Activated CD4-positive, alpha-beta T cell treated with anti-CD3 and anti-CD28 coated beads, Interleukin-2, amount 10 ng/mL, durations not matched to agents 7 days and 5 days (primary cell): ENCODE measurements around the gene GPR141. TPM values are rescaled to one million over a fixed set of nuclear protein-coding genes. Genes with fewer than 3 reads are reported as not detected.
A peak's percentile ranks its signal among the peaks of the same experiment; 100 is the strongest.

Experiments
- CTCF ChIA-PET: fragments of 350-600 bp; sonication (Branson Sonifier 250); formaldehyde crosslinking; loops from one replicate; lab custom pipeline; 2021; ENCODE audit warnings: antibody characterized with exemption; lab: Charles Lee
- POLR2A ChIA-PET: fragments of 350-600 bp; sonication (Branson Sonifier 250); formaldehyde crosslinking; loops from one replicate; lab custom pipeline; 2021; ENCODE audit warnings: antibody characterized with exemption; lab: Charles Lee
- DNase-seq: peaks from one replicate; pipeline ENCODE4 v3.0.0-alpha.2; 2020
- H3K27ac Mint-ChIP-seq: one replicate; pipeline ENCODE4 v1.8.0; 2021; ENCODE audit warnings: mild to moderate bottlenecking, moderate library complexity, mixed read lengths
- H3K27me3 Mint-ChIP-seq: one replicate; pipeline ENCODE4 v1.8.0; 2021; ENCODE audit warnings: mixed read lengths
- H3K36me3 Mint-ChIP-seq: one replicate; pipeline ENCODE4 v1.8.0; 2021; ENCODE audit warnings: low read depth, mixed read lengths
- H3K4me1 Mint-ChIP-seq: one replicate; pipeline ENCODE4 v1.8.0; 2021; ENCODE audit warnings: mixed read lengths
- H3K4me3 Mint-ChIP-seq: one replicate; pipeline ENCODE4 v1.8.0; 2021; ENCODE audit warnings: mild to moderate bottlenecking, moderate library complexity, mixed read lengths
- H3K9me3 Mint-ChIP-seq: one replicate; pipeline ENCODE4 v1.8.0; 2021; ENCODE audit warnings: mixed read lengths
- total RNA-seq, 2 experiments: library from RNA; stranded (reverse); gene quantifications; one replicate each; pipeline ENCODE4 v1.2.3, GENCODE V29; 2021

GPR141 gene
- total RNA-seq, 2 experiments from 2014 or later: not detected

DNA sequence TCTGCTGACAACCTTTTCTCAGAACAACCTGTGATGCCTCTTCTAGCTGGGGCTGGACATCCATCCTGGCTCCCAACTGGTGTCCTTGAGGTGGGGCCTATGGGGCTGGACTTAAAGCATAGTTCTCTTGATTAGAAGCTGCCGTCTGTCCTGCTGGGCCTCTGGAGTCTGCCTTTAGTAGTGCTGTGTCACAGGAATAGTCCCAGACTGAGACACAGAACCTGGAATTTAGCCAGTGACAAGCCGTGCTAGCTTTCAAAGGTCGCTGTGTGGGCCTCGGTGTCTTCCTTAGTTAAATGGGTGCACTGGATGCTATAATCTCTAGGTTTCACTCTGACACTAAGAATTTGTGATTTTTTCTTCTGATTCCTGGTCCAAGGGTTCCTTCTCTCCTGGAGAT lies 41.2 kb downstream of the GPR141 start:
- CTCF ChIA-PET: no interaction called here
- Mint-ChIP-seq H3K36me3 (no peaks in the 10 kb centered on the region), H3K27me3 (peaks cover 3% of the 10 kb centered on the region), H3K27ac (no peak overlapping the region), H3K4me3 (no peak overlapping the region), H3K4me1 (peaks cover 8% of the 10 kb centered on the region), H3K9me3 (no peaks in the 10 kb centered on the region)
- POLR2A ChIA-PET: no interaction called here
- no peak for DNase-seq

DNA sequence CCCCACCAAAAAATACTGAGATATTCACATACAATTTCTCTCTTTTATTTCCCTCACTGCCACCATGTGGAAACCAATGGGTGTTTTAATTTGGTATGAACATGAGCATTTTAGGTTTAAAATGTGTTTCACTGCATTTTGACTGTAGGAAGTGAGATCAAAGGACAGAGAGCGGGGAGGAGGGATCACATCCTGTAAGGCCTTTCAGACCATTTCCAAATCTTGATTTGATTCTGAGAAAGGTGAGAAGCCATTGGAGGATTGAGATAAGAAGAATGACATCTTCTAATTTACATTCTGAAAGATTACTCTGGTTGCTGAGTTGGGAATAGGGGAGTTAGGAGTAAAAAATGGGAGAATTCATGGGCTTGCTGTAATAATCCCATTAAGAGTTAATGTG lies 42.5 kb downstream of the GPR141 start:
- no peak overlapping the region for H3K4me3 Mint-ChIP-seq
- H3K36me3 Mint-ChIP-seq: no peaks in the 10 kb centered on the region
- H3K9me3 Mint-ChIP-seq: no peaks in the 10 kb centered on the region
- H3K4me1 Mint-ChIP-seq: peaks cover 8% of the 10 kb centered on the region
- no peak overlapping the region for H3K27ac Mint-ChIP-seq
- peaks cover 5% of the 10 kb centered on the region for H3K27me3 Mint-ChIP-seq
- ChIA-PET CTCF (no interaction called here), POLR2A (no interaction called here)
- DNase-seq: no peak

DNA sequence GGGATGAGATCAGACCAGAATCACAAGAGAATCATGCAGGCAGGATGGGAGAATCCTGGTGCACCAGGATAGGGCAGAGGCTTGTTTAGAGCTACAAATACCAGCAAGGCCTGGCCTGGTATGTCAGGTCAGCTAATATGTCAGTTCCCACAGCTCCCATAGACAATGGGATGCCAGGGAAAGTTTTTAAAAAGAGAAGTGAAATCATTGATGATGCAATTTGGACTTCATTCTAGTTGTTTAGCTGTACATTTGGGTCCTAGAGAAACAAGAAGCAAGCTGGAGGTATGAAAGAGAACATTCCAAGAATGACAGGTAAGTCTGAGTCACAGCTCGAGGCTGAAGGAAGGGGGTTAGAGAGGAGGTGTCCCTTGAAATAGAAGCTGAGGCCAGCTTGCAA lies 45.2 kb downstream of the GPR141 start:
- H3K27ac Mint-ChIP-seq: no peak overlapping the region
- no peak overlapping the region for H3K4me3 Mint-ChIP-seq
- H3K9me3 Mint-ChIP-seq: no peaks in the 10 kb centered on the region
- no peak for DNase-seq
- POLR2A ChIA-PET: no interaction called here
- no peaks in the 10 kb centered on the region for H3K36me3 Mint-ChIP-seq
- CTCF ChIA-PET: interaction anchor here (0.9 kb wide), 1 partner anchor 29 kb away, joined by 3 read pairs; no protein-coding TSS in a partner anchor
- peaks cover 8% of the 10 kb centered on the region for H3K4me1 Mint-ChIP-seq
- H3K27me3 Mint-ChIP-seq: peaks cover 8% of the 10 kb centered on the region

DNA sequence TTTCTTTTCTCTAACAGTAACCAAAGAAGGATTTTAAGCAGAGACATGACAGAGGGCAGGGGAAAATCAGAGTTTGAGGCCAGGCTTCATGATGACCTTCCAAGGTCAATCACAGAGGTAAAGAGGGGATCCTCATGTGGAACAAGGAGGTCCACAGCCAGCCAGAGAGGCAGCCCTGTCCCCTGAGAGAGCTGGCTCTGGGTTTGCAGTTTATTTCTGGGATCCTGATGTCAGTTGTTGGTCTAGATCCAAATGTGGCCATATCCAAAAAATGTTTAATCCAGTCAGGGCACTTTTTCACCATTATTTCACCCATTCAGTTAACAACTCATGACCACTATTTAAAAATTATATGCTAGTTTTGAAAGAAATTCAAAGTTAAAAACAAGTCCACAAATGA lies 45.6 kb downstream of the GPR141 start:
- ChIA-PET POLR2A (no interaction called here), CTCF (interaction anchor here (0.9 kb wide), 1 partner anchor 30 kb away, joined by 3 read pairs; no protein-coding TSS in a partner anchor)
- Mint-ChIP-seq H3K4me1 (peaks cover 8% of the 10 kb centered on the region), H3K9me3 (no peaks in the 10 kb centered on the region), H3K27ac (no peak overlapping the region), H3K4me3 (no peak overlapping the region), H3K27me3 (peaks cover 8% of the 10 kb centered on the region), H3K36me3 (no peaks in the 10 kb centered on the region)
- DNase-seq: no peak

DNA sequence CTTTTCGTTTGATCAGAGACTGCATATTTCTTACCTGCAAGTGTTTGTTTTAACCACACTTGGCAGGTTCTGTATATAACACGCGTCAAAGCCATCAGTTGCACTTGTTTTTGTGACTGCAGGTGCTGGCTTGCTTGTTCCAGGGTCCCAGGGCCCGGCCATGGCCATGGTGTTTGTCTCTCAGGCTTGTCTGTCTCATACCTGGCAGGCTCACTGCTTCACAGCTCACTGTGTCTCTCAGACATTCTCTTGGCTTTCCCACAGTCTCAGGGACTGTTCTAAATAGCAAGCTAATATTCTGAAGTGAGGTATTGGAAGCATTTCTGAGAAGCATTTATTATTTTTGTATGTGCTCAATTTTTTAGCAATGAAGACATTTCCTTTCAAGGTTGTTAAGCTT lies 46.9 kb downstream of the GPR141 start:
- Mint-ChIP-seq H3K27me3 (peaks cover 12% of the 10 kb centered on the region), H3K27ac (no peak overlapping the region), H3K36me3 (no peaks in the 10 kb centered on the region), H3K4me3 (no peak overlapping the region), H3K4me1 (peaks cover 6% of the 10 kb centered on the region), H3K9me3 (no peaks in the 10 kb centered on the region)
- ChIA-PET POLR2A (no interaction called here), CTCF (interaction anchor here (1.4 kb wide), 1 partner anchor 23 kb away, joined by 4 read pairs; no protein-coding TSS in a partner anchor)
- DNase-seq: no peak

DNA sequence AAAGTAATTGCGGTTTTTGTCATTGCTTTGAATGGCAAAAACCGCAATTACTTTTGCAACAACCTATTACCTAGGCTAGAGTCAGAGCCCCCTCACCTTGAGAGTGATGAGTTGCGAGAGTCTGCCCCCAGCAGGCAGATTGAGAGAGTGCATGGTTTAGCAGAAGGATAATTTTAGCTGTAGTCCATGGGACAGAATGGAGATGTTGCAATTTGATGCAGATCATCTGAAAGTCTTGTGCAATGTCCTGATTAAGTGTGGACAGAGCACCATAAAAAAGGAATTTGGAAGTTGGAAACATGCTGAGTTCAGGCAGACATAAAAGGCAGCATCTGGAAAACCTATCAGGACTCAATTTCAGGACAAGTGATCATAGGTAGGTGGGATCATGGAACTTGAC lies 48.7 kb downstream of the GPR141 start:
- Mint-ChIP-seq H3K9me3 (no peaks in the 10 kb centered on the region), H3K36me3 (no peaks in the 10 kb centered on the region), H3K27ac (no peak overlapping the region), H3K4me3 (no peak overlapping the region), H3K4me1 (no peaks in the 10 kb centered on the region), H3K27me3 (peaks cover 12% of the 10 kb centered on the region)
- CTCF ChIA-PET: no interaction called here
- peak; percentile 17 for DNase-seq
- POLR2A ChIA-PET: no interaction called here

DNA sequence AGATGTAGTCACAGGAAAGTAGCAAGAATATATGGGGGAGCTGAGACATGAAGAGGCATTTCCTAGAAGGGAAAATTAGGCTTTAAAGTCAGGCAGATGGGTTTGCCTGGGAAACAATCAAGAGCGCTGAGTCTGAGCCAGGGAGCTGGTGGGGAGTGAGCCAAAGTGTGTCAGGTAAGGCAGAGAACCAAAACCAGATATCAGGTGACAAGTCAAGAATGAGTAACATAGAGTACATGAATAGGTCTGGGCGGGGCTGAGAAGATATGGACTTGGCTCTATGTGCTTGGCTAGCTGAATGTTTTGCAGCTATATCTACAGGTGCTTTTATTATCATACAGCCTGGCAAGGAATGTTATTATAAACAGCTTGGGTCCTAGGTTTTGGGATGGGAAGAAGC lies 49.3 kb downstream of the GPR141 start:
- CTCF ChIA-PET: no interaction called here
- POLR2A ChIA-PET: no interaction called here
- no peak overlapping the region for H3K27ac Mint-ChIP-seq

DNA sequence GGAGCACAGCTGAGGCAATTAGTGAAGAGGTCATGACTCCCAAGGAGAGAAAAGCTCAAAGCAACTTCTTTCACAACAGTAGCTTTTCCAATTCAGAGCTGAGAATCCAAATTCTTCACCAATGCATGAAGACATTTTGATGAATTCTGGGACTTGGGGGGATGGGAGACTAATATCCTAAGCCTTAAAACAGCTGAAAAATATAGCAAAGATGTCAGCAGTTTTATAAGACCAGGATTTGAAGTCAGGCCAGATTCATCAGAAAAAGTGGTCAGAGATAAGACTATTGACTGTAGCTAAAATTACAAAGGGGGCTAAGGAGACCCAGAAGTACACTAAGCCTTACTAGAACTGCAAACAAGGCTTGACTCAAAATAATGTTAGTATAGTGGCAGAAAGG lies 51.6 kb downstream of the GPR141 start:
- Mint-ChIP-seq H3K27ac (no peak overlapping the region), H3K4me3 (no peak overlapping the region), H3K9me3 (no peaks in the 10 kb centered on the region), H3K4me1 (no peaks in the 10 kb centered on the region), H3K36me3 (no peaks in the 10 kb centered on the region), H3K27me3 (peaks cover 7% of the 10 kb centered on the region)
- POLR2A ChIA-PET: no interaction called here
- CTCF ChIA-PET: no interaction called here
- no peak for DNase-seq

More for the DNA sequence above, 49.3 kb downstream of the GPR141 start:
- Mint-ChIP-seq H3K4me3 (no peak overlapping the region), H3K9me3 (no peaks in the 10 kb centered on the region), H3K36me3 (no peaks in the 10 kb centered on the region), H3K4me1 (no peaks in the 10 kb centered on the region), H3K27me3 (peaks cover 10% of the 10 kb centered on the region)
- no peak for DNase-seq

DNA sequence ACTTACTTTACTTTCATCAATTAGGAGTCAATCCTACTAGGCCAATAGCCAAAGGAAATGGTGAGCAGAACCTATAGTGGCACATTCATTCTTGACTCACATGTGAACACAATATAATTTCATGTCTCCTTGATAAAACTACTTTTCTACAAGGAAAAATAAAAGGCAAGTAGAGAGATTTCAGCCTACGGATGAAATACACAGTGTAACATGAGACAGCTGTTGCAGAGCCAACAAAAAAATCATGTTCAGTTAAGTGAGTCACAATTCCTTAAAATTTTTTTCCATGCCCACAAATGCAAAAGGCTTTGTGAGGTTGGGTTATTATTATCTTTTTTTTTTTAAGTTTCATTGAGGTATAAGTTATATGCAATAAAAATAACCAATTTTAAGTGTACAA lies 54.8 kb downstream of the GPR141 start:
- POLR2A ChIA-PET: no interaction called here
- no peaks in the 10 kb centered on the region for H3K9me3 Mint-ChIP-seq
- CTCF ChIA-PET: no interaction called here

DNA sequence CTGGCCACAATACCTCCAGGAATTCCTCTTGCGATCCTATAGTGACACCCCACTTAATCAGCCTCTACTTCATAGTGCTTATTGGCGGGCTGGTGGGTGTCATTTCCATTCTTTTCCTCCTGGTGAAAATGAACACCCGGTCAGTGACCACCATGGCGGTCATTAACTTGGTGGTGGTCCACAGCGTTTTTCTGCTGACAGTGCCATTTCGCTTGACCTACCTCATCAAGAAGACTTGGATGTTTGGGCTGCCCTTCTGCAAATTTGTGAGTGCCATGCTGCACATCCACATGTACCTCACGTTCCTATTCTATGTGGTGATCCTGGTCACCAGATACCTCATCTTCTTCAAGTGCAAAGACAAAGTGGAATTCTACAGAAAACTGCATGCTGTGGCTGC lies 56.8 kb downstream of the GPR141 start:
- CTCF ChIA-PET: interaction anchor here (0.6 kb wide), 1 partner anchor 17 kb away, joined by 3 read pairs; no protein-coding TSS in a partner anchor
- no peaks in the 10 kb centered on the region for H3K4me1 Mint-ChIP-seq
- H3K27me3 Mint-ChIP-seq: no peaks in the 10 kb centered on the region
- H3K27ac Mint-ChIP-seq: no peak overlapping the region
- POLR2A ChIA-PET: no interaction called here
- no peaks in the 10 kb centered on the region for H3K36me3 Mint-ChIP-seq
- H3K4me3 Mint-ChIP-seq: no peak overlapping the region
- DNase-seq: no peak
- no peaks in the 10 kb centered on the region for H3K9me3 Mint-ChIP-seq

More for the DNA sequence above, 54.8 kb downstream of the GPR141 start:
- H3K27me3 Mint-ChIP-seq: peaks cover 4% of the 10 kb centered on the region
- DNase-seq: no peak
- H3K4me1 Mint-ChIP-seq: no peaks in the 10 kb centered on the region
- H3K27ac Mint-ChIP-seq: no peak overlapping the region
- H3K4me3 Mint-ChIP-seq: no peak overlapping the region
- H3K36me3 Mint-ChIP-seq: no peaks in the 10 kb centered on the region

DNA sequence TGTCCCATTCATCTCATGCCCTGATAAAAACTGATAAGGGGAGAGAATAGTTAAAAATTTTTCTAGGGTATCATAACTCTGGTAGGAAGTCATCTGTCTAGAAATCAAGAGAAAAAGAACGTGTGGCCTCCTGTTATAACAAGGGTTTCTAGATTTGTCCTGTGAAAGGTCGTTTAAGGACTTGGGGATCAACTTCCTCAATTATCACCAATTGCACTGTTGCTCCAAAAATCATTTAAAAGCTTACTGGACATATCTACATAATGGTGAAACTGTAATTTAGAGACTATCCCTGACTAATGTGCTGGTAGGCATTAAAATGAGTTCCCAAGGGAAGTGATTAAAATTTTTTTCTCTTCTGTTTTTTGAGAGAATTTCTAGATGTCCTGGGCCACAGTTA lies 58.2 kb downstream of the GPR141 start:
- ChIA-PET POLR2A (no interaction called here), CTCF (no interaction called here)
- H3K27me3 Mint-ChIP-seq: peaks cover 2% of the 10 kb centered on the region
- DNase-seq: no peak
- no peak overlapping the region for H3K4me3 Mint-ChIP-seq
- H3K4me1 Mint-ChIP-seq: no peaks in the 10 kb centered on the region
- H3K27ac Mint-ChIP-seq: no peak overlapping the region
- H3K9me3 Mint-ChIP-seq: no peaks in the 10 kb centered on the region
- no peaks in the 10 kb centered on the region for H3K36me3 Mint-ChIP-seq

DNA sequence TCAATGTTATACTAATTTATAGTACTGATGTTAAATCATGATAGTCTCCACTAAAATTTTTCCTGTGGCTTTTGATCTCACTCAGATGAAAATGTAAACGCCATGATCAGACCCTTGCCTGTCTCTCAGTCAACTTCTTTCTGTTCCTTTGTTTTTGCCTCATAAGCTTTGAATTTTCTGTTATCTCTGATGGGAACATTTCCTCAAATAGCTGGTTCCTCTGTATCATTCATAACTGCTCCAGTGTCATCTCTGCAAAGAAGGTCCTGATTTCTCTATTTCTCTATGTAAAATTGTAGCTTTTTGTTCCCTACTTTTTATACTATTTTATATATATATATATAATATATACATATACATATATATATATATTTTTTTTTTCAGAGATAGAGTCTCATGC lies 67.5 kb downstream of the GPR141 start:
- Mint-ChIP-seq H3K4me1 (no peaks in the 10 kb centered on the region), H3K4me3 (no peak overlapping the region), H3K36me3 (no peaks in the 10 kb centered on the region), H3K27me3 (peaks cover 24% of the 10 kb centered on the region), H3K27ac (no peak overlapping the region), H3K9me3 (no peaks in the 10 kb centered on the region)
- POLR2A ChIA-PET: no interaction called here
- CTCF ChIA-PET: interaction anchor here (0.6 kb wide), 1 partner anchor 136 kb away, joined by 3 read pairs; no protein-coding TSS in a partner anchor
- DNase-seq: no peak

DNA sequence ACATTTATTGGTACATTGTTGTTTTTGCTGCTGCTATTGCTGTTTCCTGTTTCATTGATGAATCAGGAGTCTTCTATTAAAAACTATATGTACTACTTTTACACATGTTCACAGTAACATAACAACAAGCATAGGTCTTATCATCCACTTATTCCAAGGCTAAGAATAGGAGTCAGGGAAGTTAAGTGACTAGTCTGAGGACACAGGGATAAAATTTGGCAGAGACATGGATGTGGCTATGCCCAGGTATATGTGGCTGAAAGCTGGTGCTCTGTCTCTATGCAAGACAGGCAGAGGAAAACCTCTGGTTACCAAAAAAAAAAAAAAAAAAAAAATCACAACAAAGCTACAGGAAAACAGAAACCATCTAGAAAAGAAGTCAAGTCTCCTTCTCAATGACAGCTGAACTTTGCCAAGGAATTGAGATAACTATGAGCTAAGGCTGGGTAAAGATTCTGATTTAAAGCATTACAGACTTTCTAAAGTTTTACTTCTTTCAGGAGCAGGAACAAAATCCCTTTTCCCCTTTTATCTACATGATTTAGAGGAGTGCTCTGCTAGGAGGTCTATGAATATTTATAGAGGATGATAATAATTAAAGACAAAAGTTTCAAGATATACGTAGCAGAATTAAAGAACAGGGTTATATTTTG lies 70.0 kb downstream of the GPR141 start:
- ChIA-PET CTCF (interaction anchor here (0.6 kb wide), 1 partner anchor 181 kb away, joined by 3 read pairs; no protein-coding TSS in a partner anchor), POLR2A (no interaction called here)
- peaks cover 2% of the 10 kb centered on the region for H3K4me1 Mint-ChIP-seq
- no peak for DNase-seq
- no peak overlapping the region for H3K27ac Mint-ChIP-seq
- peaks cover 22% of the 10 kb centered on the region for H3K27me3 Mint-ChIP-seq
- no peaks in the 10 kb centered on the region for H3K36me3 Mint-ChIP-seq
- peaks cover 2% of the 10 kb centered on the region for H3K9me3 Mint-ChIP-seq
- H3K4me3 Mint-ChIP-seq: no peak overlapping the region
